Measurements from ENCODE around the gene LRCOL1. TPM values are rescaled to one million over a fixed set of nuclear protein-coding genes. Genes with fewer than 3 reads are reported as not detected.

The LRCOL1 gene
- total and polyA plus RNA-seq, 2 of the 8 experiments (the other 6 are each of a cell fraction or from before 2014, with no cell fraction given), result not detected

GRCh38 chr12:132633398-132633797 is 23.0 kb upstream of the LRCOL1 start:
- Histone ChIP-seq H2AK5ac (ENCODE audit: low read depth, low read length) (no peak overlapping the region), H3K27me3 (replicated peaks in 1 of 4; ENCODE audit: control insufficient read depth in 3 of 4, extremely low read depth in 1 of 4, insufficient read depth in 3 of 4, low read length in 3 of 4) (no peaks in the 10 kb centered on the region), H4K20me1 (replicated peaks in 1 of 2; ENCODE audit: control insufficient read depth in 1 of 2, insufficient read depth in 2 of 2, low read length in 2 of 2) (peaks cover 4 to 15% of the 10 kb centered on the region in 2 experiments), H4K91ac (replicated peaks; ENCODE audit: insufficient read length, low read length) (no peak overlapping the region), H3K79me1 (ENCODE audit: low read depth, low read length) (no peaks in the 10 kb centered on the region), H2BK15ac (ENCODE audit: low read length) (no peak overlapping the region), H3K36me3 (ENCODE audit: control insufficient read depth in 2 of 4, insufficient read depth in 4 of 4, low read length in 3 of 4) (peaks cover 39 to 89% (median 81%) of the 10 kb centered on the region in 4 experiments), H3K14ac (ENCODE audit: insufficient read length) (no peak overlapping the region), H3K18ac (ENCODE audit: extremely low read depth, low read length) (no peak overlapping the region), H3K4me2 (ENCODE audit: insufficient read depth in 1 of 2, low read depth in 2 of 2, low read length in 2 of 2) (no peak overlapping the region), H2BK120ac (replicated peaks; ENCODE audit: low read depth, low read length) (no peak overlapping the region), H2BK12ac (ENCODE audit: low read depth, low read length) (no peak overlapping the region), H3K23me2 (ENCODE audit: low read depth, low read length) (no peaks in the 10 kb centered on the region), H3K4me1 (replicated peaks in 1 of 4; ENCODE audit: control insufficient read depth in 3 of 4, insufficient read depth in 4 of 4, low read length in 3 of 4) (no peaks in the 10 kb centered on the region), H3K9me3 (ENCODE audit: insufficient read depth in 2 of 2, low read depth in 1 of 2, low read length in 1 of 2) (no peaks in the 10 kb centered on the region), H3K23ac (ENCODE audit: insufficient read length) (no peak overlapping the region), H2BK5ac (ENCODE audit: low read depth, low read length) (no peak overlapping the region), H3K4ac (replicated peaks; ENCODE audit: insufficient read length, low read depth, low read length) (no peak overlapping the region), H2BK20ac (ENCODE audit: low read length) (no peak overlapping the region), H4K5ac (ENCODE audit: insufficient read length, low read depth, low read length) (no peak overlapping the region), H3K4me3 (ENCODE audit: extremely low read depth in 1 of 4, insufficient read depth in 2 of 4, low read depth in 3 of 4, low read length in 4 of 4) (no peak overlapping the region), H2AFZ (ENCODE audit: low read length) (no peak overlapping the region), H4K8ac (ENCODE audit: extremely low read depth, insufficient read depth, low read length) (no peak overlapping the region), H3K27ac (ENCODE audit: low read depth, low read length) (no peak overlapping the region), H3K9ac (replicated peaks in 1 of 4; ENCODE audit: extremely low read depth in 1 of 4, low read depth in 3 of 4, low read length in 3 of 4) (no peak overlapping the region), H3K56ac (replicated peaks; ENCODE audit: insufficient read length, low read depth, low read length) (no peak overlapping the region), H3K79me2 (ENCODE audit: control insufficient read depth in 1 of 2, insufficient read depth in 2 of 2, low read length in 2 of 2) (no peaks in the 10 kb centered on the region)
- 93% methylated on average over 8 of the region's 8 CpGs; no CpG with 5 or more reads in 1 of the 2 experiments for WGBS, 2 experiments (ENCODE audit: extremely low coverage in 1 of 2, insufficient coverage in 1 of 2, insufficient read length in 1 of 2, insufficient replicate concordance in 2 of 2, low coverage in 1 of 2, low lambda C conversion rate in 2 of 2, missing lambda C conversion rate in 1 of 2)
- POLR2A ChIA-PET (ENCODE audit: partially characterized antibody), result interaction anchor here (0.6 to 4.6 kb wide), 6 partner anchors 12 to 51 kb away, joined by 3 to 26 read pairs (median 4); partner anchors contain the start of gene LRCOL1
- DNase-seq (ENCODE audit: low read depth in 1 of 2, low spot score in 2 of 2) (no peak), FAIRE-seq (no peak)
- CTCF ChIA-PET (ENCODE audit: partially characterized antibody), result interaction anchor here (1.4 to 9.3 kb wide), 3 partner anchors 8 to 15 kb away, joined by 4 to 61 read pairs (median 6); no protein-coding TSS in a partner anchor
- TF ChIP-seq KDM5A (IDR thresholded peaks at IDR 0.05; ENCODE audit: low read length), result no peak
- no peak for TF ChIP-seq SP1 (IDR thresholded peaks at IDR 0.05; ENCODE audit: low read depth, low read length)
- no peak for TF ChIP-seq TCF12 (IDR thresholded peaks at IDR 0.05; ENCODE audit: low read depth, low read length)
- TF ChIP-seq SUZ12 (IDR thresholded peaks at IDR 0.05; ENCODE audit: low read length), result no peak
- no peak for TF ChIP-seq EGR1 (IDR thresholded peaks at IDR 0.05; ENCODE audit: borderline replicate concordance, low read depth, low read length)
- TF ChIP-seq BACH1 (IDR thresholded peaks at IDR 0.05; ENCODE audit: low read length), result no peak
- no peak for TF ChIP-seq SP4 (IDR thresholded peaks at IDR 0.05; ENCODE audit: low read length)
- TF ChIP-seq RNF2 (IDR thresholded peaks at IDR 0.05; ENCODE audit: borderline replicate concordance, low read depth, low read length, missing control alignments, poor library complexity, severe bottlenecking), result no peak
- no peak for TF ChIP-seq RFX5 (IDR thresholded peaks at IDR 0.05; ENCODE audit: borderline replicate concordance, low read depth, low read length)
- TF ChIP-seq BRCA1 (IDR thresholded peaks at IDR 0.05; ENCODE audit: low read depth, low read length), result no peak
- TF ChIP-seq ATF3 (IDR thresholded peaks at IDR 0.05; ENCODE audit: insufficient read depth, low read depth, low read length), result no peak
- TF ChIP-seq POLR2AphosphoS5 (IDR thresholded peaks at IDR 0.05; ENCODE audit: low read depth, low read length), result no peak
- TF ChIP-seq SIN3A (conservative IDR thresholded peaks at IDR 0.05 in 1 of 2, IDR thresholded peaks at IDR 0.05 in 1 of 2; ENCODE audit: low read depth in 1 of 2, low read length in 2 of 2), result no peak
- no peak for TF ChIP-seq KDM4A (IDR thresholded peaks at IDR 0.05; ENCODE audit: low read depth, low read length, severe bottlenecking)

Measured in H1 (cell line).